Stimulated activated CD4-positive, alpha-beta T cell treated with anti-CD3 and anti-CD28 coated beads, Interleukin-12 subunit alpha, Interleukin-12 subunit beta, amount 100 ng/mL, for 24 hours (primary cell): Measurements from ENCODE around the gene C2CD2.

ENCODE experiments used
- DNase-seq, 2 experiments: peaks; one replicate each; pipeline ENCODE4 v3.0.0-alpha.2; 2020; ENCODE audit warnings: low read depth in 2 of 2

Gene C2CD2

GRCh38 chr21:41914965-41915364 lies 38.9 kb downstream of the C2CD2 start:
- no peak for DNase-seq

DNA sequence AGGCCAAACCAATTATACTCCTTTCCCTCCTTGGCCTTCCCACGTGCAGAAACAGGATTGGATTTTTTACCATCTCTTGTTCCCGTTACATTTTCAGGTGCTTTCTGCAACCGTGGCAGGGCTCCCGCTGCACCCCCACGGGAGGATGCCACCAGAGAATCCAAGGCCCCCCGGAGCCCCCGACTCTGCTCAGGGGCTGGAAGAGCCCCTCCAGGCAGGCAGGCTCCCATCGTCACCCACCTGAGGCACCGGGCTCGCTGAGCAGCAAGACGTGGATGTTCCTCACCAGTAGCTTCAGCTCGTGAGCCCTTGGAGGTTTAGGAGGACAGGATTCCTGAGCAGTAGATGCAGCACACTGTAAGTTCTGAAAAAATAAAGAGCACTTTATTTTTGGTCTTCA lies 39.5 kb downstream of the C2CD2 start:
- no peak for DNase-seq

DNA sequence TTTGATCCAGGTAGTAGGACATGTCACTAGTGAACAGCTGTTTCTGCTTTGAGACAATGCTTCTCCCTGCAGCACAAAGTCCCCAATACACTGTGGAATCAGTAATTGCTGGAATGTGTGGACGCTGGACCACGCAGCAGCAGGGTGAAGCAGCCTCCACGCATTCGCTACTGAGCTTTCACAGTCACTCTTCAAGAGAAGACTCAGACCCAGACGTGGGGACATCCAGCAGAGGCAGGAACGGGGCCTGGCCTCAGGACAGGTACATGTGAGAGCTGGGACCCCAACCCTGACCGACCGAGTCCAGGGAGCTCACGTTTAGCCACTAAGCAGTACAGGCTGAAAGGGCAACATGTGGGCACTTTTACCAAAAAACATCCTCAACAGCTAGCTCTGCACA lies 40.6 kb downstream of the C2CD2 start:
- no peak for DNase-seq

GRCh38 chr21:41908829-41909228 lies 45.0 kb downstream of the C2CD2 start:
- no peak for DNase-seq

DNA sequence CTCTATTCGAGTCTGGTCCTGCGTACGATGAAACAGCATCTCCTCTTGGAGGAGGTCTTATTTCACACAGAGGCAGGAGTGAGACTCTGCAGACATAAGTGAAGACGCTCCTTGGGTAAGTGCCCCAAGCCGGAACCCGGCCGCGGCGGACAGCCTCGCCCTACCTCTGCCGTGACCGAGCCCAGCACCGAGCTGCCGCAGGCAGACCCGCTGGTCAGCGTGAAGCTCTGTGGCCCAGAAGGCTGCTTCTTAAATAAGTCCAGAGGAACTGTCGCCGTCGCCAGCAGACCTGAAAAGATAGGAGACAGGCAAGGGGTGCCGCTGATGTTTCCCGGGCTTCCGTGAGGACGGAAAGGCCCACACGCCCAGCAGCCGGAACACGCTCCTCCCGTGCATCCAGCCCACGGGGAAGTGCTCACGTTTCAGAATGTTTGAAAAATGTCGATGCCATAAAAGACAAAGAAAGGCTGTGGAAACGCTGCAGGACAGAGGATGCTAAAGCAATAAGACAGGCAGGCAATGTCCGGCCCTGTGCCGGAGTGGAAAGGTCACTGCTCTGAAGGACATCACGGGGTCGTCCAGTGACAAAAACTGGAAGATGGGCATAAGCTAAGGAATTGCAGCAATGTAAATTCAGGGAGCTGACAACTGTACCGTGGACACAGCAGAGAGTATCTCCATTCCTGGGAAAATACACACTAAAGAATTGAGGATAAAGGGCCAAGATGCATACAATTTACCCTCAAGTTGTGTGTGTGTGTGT lies 46.1 kb downstream of the C2CD2 start:
- no peak for DNase-seq

GRCh38 chr21:41906770-41907169 lies 47.0 kb downstream of the C2CD2 start:
- DNase-seq, result no peak

DNA sequence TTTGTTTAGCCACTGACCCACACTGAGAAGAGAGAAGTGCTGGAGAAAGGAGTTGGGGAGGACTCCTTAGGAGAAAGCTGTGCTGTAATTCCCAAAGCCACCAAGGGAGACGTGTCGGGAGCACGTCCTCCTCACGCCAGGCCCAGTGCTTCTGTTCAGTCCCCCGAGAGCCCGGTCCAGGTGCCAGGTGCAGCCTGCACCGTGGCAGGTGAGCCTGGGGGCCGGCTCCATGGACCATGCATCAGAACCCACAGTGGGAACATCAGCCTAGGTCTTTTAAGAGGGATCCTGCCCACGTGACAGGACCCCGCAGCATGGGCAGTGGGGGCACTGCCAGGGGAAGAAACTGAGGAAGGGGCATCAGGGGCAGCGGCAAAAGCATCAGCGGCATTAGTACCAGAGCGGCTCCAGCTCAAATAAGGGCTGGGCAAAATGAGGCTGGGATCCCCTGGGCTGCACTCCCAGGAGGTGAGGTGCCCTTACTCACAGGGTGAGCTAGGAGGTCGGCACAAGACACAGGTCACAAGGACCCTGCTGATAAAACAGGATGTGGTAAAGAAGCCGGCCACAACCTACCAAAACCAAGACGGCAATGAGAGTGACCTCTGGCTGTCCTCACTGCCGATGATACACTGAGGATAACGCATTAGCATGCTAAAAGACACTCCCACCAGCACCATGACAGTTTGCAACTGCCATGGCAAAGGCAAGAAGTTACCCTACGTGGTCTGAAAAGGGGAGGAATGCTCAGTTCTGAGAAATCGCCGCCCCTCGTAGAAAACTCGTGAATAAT lies 50.1 kb downstream of the C2CD2 start:
- DNase-seq, result no peak

GRCh38 chr21:41902946-41903345 lies 50.9 kb downstream of the C2CD2 start:
- DNase-seq, result no peak

GRCh38 chr21:41901782-41902181 lies 52.0 kb downstream of the C2CD2 start:
- no peak for DNase-seq

DNA sequence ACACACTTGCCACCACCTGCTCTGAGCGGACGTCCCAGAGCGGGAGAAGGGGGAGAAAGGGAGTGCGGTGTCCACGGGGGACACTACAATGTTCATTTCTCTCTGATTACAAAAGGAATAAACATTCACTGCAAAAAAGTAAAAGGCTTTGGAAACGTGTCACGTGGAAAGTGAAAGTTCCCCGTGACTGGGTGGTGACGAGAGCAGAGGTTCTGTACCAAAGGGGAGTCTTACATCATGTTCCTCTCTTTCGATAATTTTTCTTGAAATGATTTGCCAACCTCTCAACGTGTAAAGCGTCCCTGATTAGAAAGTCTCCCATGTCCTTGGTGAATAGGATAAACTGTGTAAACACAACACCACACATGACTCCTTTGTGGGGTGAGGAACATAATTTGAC lies 52.7 kb downstream of the C2CD2 start:
- DNase-seq, result peak in 1 of 2 experiments; percentile 41

- DNase-seq, result no peak
Observed at GRCh38 chr21:41900401-41900800, 53.4 kb downstream of the C2CD2 start.

DNA sequence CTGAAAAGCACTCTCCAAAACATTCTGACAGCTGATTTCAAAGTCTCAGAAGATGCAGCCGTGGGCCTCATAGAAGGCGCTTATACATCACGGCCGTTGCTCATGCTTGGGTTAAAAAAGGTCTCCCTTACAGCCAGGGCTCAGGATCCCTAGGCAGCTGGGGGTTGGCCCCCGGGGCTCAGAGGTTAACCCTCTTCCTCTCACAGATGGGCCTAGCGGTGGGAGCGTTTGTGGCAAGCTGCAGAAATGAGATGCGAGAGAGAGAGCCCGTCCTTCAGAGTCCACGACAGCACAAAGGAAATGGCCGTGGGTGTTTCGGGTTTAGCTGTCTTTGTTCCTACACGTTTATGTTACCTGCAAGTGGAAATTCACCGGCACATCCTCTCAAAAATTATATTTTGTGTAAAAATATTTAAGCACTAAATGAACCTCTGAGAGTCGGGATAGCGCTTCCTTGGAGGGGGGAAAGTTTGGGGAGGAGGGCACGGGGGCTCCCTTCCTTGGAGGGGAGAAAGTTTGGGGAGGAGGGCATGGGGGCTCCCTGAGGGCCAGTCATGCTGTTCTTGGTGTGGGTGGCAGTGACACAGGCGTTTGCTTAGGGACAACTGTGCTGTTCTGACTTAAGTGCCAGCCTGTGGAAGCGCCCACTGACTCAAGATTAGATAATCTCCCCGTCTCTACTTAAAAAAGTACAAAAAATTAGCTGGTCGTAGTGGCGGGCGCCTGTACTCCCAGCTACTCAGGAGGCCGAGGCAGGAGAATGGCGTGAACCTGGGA lies 54.2 kb downstream of the C2CD2 start:
- peak in 1 of 2 experiments; percentile 48 for DNase-seq

GRCh38 chr21:41898998-41899397 lies 54.8 kb downstream of the C2CD2 start:
- DNase-seq, result no peak

GRCh38 chr21:41897700-41898099 lies 56.1 kb downstream of the C2CD2 start:
- no peak for DNase-seq

DNA sequence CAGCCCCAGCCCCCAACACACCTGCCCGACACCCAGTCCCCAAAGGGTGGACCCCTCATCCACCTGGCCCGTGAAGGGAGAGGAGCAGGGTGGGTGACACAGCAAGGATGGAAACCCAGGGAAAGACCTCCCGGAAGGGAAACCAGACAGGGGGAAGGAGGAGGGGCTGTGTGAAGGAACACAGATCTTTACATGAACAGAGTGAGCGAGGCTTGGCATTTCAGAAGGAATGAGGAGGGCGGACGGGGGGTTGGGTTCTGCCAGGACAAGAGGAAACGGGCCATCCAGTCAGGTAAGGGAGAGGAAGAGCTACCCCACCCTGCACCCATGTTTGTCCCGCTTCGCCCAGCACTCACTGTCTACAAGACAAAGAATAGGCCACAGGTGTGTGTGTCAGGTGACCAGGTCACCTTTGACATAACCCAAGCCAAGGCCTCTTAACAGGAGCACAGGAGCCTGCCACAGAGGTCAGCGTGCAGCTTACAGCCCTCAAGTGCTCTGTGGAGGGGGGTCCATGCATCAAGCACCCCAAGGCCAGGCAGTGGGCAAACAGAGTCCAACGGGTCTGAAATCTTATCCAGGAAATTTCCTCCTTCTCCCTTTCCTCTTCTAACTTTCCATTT lies 56.7 kb downstream of the C2CD2 start:
- DNase-seq, result no peak

GRCh38 chr21:41895643-41896493 lies 58.0 kb downstream of the C2CD2 start:
- peak in 1 of 2 experiments; percentile 21 for DNase-seq

DNA sequence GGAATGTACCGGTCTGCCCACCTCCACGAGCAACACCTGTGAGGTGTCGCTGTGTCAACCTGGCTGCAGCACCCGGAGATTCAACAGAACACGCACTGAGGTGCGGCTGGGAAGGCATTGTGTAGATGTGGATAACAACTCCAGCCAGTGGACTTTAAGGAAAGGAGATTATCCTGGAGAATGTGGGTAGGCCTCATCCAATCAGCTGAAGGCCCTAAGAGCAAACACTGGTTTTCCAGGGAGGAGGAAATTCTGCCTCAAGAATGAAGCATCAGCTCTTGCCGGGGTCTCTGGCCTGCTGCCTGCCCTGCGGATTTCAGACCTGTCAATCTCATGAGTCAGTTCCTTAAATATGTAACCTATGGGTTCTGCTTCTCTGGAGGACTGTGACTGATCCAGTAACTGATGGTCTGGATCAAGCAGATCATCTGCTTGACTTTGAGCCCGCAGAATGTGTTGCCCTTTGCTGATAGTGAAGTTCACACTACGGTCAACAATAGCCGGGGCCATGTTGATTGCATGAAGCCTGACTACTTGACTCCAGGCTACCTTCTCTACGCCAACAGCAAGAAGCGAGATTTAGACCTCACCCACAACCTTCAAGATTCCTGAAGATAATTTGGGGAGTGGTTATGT lies 58.8 kb downstream of the C2CD2 start:
- no peak for DNase-seq

DNA sequence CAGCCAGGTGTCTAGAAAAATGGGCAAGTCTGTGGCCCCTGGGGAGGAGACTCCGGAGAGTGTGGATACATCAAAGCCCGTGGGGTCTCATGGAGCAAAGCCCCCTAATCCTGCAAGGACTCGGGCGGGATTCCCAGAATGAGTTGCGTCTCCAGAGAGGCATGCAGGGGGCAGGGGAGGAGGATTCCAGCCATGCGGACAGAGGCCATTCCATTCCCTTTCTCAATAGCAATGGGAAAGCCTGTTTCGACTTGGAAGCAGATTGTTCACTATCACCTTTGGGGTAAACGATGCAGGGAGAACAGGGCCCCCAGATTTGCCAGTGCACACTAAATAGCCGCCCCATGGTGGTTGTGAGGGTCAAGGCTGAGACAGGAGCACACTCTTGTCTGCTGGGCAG lies 59.3 kb downstream of the C2CD2 start:
- no peak for DNase-seq

- DNase-seq, result no peak
Observed at GRCh38 chr21:41892726-41893125, 61.1 kb downstream of the C2CD2 start.

DNA sequence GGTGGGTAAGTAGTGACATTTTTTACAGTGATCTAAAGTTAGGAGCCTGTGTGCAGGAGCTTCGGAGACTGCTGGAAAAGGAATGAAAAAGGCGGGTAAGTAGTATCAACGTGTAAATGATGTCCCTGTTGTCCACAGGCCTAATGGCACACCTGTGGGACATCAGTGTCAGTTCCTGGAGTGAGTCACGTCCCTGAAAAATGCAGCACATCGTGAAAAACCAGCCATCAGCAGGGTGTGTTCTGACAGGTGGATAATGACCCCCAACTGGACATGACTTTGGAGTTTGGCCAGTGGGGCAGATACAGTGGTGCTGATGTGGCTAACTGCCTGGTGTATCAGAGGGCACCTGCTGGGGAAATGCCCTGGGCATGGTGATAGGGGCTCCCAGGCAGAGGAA lies 62.7 kb downstream of the C2CD2 start:
- no peak for DNase-seq

GRCh38 chr21:41890355-41890754 lies 63.5 kb downstream of the C2CD2 start:
- no peak for DNase-seq
